Breast epithelium (tissue), 3 donors: Measurements from ENCODE around the gene STX16.

Experiments
- CTCF ChIP-seq, 3 donors: fragments of 450-650 bp; IDR thresholded peaks; one replicate each; pipeline ENCODE4 v1.5.1; 2016 to 2017; ENCODE audit warnings: antibody characterized with exemption in 3 of 3, mild to moderate bottlenecking in 3 of 3, moderate library complexity in 3 of 3
- POLR2A ChIP-seq: fragments of 450-650 bp; IDR thresholded peaks from one replicate; pipeline ENCODE4 v1.6.1; 2016; ENCODE audit warnings: antibody characterized with exemption, mild to moderate bottlenecking, moderate library complexity
- POLR2AphosphoS5 ChIP-seq, 3 donors: sonication (generic); formaldehyde crosslinking; IDR thresholded peaks; one replicate each; pipeline ENCODE4 v1.6.1; 2017; ENCODE audit warnings: antibody characterized with exemption in 3 of 3

DNA sequence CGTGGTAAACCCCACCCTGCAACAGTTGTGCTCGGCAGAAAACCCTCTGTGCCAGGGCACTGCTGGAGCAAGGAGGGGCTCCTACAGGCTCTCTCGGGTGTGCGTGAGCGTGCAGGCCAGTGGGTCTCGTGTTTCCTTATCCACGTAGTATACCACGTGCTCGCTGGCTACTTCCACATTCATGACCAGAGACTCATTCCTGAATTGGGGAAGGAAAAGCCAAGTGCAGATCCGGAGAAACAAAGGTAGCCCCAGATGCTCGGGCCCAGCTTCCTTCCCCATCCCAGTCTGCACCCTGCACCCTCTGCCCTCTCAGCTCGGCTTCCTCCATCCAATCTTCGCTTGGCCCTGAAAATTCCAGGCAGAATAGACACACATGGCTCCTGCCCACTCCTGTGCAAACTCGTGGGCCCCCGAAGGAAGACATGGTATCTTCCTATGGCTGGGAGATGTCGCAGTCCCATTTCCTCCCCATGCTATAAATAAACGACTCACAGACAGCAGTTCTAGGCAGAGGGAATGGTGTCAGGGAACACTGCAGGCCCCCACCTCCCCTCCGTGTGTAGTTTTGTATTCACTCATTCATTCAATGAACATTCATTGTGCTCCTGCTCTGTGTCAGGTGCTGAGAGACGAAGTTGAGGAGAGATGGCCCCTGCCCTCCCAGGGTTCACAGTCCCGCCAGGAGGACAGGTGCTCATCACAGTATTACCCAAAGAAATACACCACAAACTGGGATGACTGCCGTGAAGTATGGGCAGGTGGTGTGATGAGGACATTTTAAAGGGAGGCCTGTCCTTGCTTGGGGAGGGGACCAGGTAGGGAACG lies 71.1 kb downstream of the STX16 start:
- TF ChIP-seq CTCF (IDR thresholded peaks at IDR 0.05) (no peak), POLR2AphosphoS5 (IDR thresholded peaks at IDR 0.05) (no peak), POLR2A (no peak)
